HEK293T (cell line): ENCODE data around the gene PCDH1.

ENCODE experiments used
- BHLHE40 ChIP-seq: fragments of 450-650 bp; IDR thresholded peaks from 2 replicates; pipeline ENCODE4 v1.6.1; 2016; ENCODE audit warnings: mild to moderate bottlenecking, moderate library complexity, borderline replicate concordance
- ELF4 ChIP-seq: fragments of 450-650 bp; IDR thresholded peaks from 2 replicates; pipeline ENCODE4 v1.6.1; 2017; ENCODE audit warnings: antibody characterized with exemption
- HDGF ChIP-seq: fragments of 450-650 bp; IDR thresholded peaks from 2 replicates; pipeline ENCODE4 v1.6.1; 2017; ENCODE audit warnings: antibody characterized with exemption, borderline replicate concordance
- L3MBTL2 ChIP-seq: fragments of 450-650 bp; conservative IDR thresholded peaks from 2 replicates; pipeline ENCODE4 v1.6.1; 2016; ENCODE audit warnings: mild to moderate bottlenecking
- SP1 ChIP-seq: fragments of 450-650 bp; IDR thresholded peaks from 2 replicates; pipeline ENCODE4 v1.6.1; 2017
- TARDBP ChIP-seq: fragments of 450-650 bp; IDR thresholded peaks from 2 replicates; pipeline ENCODE4 v1.6.1; 2016

DNA sequence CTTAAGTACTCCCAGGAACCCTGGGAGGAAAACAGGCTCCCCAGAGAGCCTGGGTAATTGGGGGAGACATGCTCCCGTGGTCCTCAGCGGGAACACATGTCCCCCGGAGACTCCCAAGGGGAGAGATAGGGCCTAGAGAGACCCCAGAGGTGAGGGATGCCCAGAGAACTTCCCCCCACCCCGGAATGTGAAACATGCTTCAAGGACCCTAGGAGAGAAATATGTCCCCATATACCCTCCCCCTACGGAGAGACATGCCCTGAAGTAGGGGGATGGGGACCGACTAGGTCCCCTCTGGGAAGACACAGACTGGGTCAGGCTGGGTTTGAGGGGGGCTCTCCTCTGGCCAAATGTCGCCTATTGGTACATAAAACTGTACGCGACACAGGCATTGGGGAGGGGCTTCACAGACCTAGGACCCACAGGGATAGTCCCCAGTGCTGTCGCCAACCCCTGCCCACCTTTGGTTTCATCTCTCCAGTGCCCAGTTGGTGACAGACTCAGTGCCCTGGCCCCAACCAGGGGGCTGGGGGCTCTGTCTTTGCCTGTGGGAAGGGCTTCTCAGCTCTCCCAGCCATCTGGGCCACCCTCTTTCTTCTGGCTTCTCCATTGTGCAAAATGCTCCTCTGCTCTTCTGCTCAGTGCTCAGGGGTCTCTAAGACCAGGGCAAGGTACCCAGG, 26.9 kb downstream of the PCDH1 start:
- TF ChIP-seq TARDBP (no peak), SP1 (no peak), ELF4 (no peak), L3MBTL2 (no peak), BHLHE40 (no peak), HDGF (no peak)
